Heart left ventricle (tissue), 16 donors: Measurements from ENCODE around the gene MXRA8. TPM values are rescaled to one million over a fixed set of nuclear protein-coding genes. Genes with fewer than 3 reads are reported as not detected.

Source experiments
- ATAC-seq, 4 donors: fragments of 200-7000 bp; cut with Tn5 transposase; one replicate each; pipeline ENCODE4 v1.9.1; 2020 to 2022; ENCODE audit warnings: moderate library complexity in 4 of 4, mild to moderate bottlenecking in 3 of 4, moderate number of reproducible peaks in 1 of 4
- DNase-seq, 5 donors: peaks; one replicate each; pipeline ENCODE4 v3.0.0-alpha.2; 2020
- H3K27ac ChIP-seq, 12 donors: fragments of 200-600 bp; sonication (generic) in 4 of 12; one replicate each; pipeline versions ENCODE4 v1.5.0 to v1.8.0; 2016 to 2022; ENCODE audit warnings: mild to moderate bottlenecking in 2 of 12
- H3K27me3 ChIP-seq, 9 donors: fragments of 200-600 bp; sonication (generic) in 2 of 9; one replicate each; pipeline versions ENCODE4 v1.5.1 to v1.8.0; 2016 to 2022; ENCODE audit warnings: mild to moderate bottlenecking in 3 of 9
- H3K36me3 ChIP-seq, 9 donors: fragments of 200-600 bp; sonication (generic) in 2 of 9; one replicate each; pipeline versions ENCODE4 v1.5.0 to v1.8.0; 2018 to 2022; ENCODE audit warnings: mild to moderate bottlenecking in 2 of 9
- H3K4me1 ChIP-seq, 12 donors: fragments of 200-600 bp; sonication (generic) in 4 of 12; one replicate each; pipeline versions ENCODE4 v1.5.0 to v1.8.0; 2016 to 2022; ENCODE audit warnings: mild to moderate bottlenecking in 3 of 12
- H3K4me3 ChIP-seq, 12 donors: fragments of 200-600 bp; sonication (generic) in 4 of 12; one replicate each; pipeline versions ENCODE4 v1.5.0 to v1.8.0; 2017 to 2022; ENCODE audit warnings: mild to moderate bottlenecking in 9 of 12, moderate library complexity in 4 of 12
- H3K9me3 ChIP-seq, 12 donors: fragments of 200-600 bp; sonication (generic) in 4 of 12; one replicate each; pipeline versions ENCODE4 v1.5.0 to v1.8.0; 2016 to 2022; ENCODE audit warnings: mild to moderate bottlenecking in 1 of 12
- CTCF ChIP-seq, 12 donors: fragments of 200-600 bp; sonication (generic) in 4 of 12; IDR thresholded peaks; one replicate each; pipeline versions ENCODE4 v1.5.0 to v1.8.0; 2018 to 2022; ENCODE audit warnings: antibody characterized with exemption in 12 of 12, mild to moderate bottlenecking in 5 of 12
- POLR2A ChIP-seq, 2 donors: fragments of 450-650 bp; IDR thresholded peaks; one replicate each; pipeline ENCODE4 v1.6.1; 2017; ENCODE audit warnings: antibody characterized with exemption in 2 of 2, mild to moderate bottlenecking in 2 of 2, moderate library complexity in 2 of 2
- WGBS, 4 donors: extraction: QIAGEN DNeasy Blood & Tissue Kit in 2 of 4; methylation state at CpG; one replicate each; pipeline versions ENCODE4 v1.1.5 to v1.1.7; 2013 to 2018; 5-methylcytosine and 5-hydroxymethylcytosine counted together
- intact Hi-C, 10 donors: fragments of 100-400 bp; cut with DNase I; formaldehyde crosslinking; loops; one replicate each; pipeline versions ENCODE4 v1.11.1 to v1.14.2; 2022
- polyA plus RNA-seq, 2 donors: library from polyadenylated mRNA; stranded (reverse); fragments of 200-250 nt; gene quantifications; one replicate each; pipeline ENCODE4 v1.2.3, GENCODE V29; 2013
- total RNA-seq, 9 donors: library from RNA; depleted of rRNA in 2 of 9; stranded (reverse); fragments of >200 nt in 2 of 9; fragmentation: NEBNext Ultra II Directional in 3 of 9; extraction: Animal tissue kit (Norgen Biotek cat#: 25700) in 3 of 9; gene quantifications; one replicate each; pipeline versions ENCODE4 v1.1.0 to v1.2.4, GENCODE V29; 2016 to 2023
- donor health status: ischemic (EF 13 %, LVEDD 7.1; RV severe dilation, severe dysfunction).
- donor health status: healthy with polysubstance abuse.
- donor health status: DM: no; HTN: yes; CAD: no.
- donor health status: DM: no; HTN: no; CAD: no.
- donor health status: ischemic (EF 25% LVEDD 6.9; RV normal size, moderate dysfunction).
- donor health status: ischemic (EF 25% LVEDD 5.7; RV mildly dilated, moderate dysfunction).
- donor health status: healthy.
- donor health status: DM: yes; HTN: yes; CAD: no.
- donor health status: ischemic (EF 35%, LVEDD 5.7; RV mildly dilated, moderate dysfunction).
- donor health status: nonischemic (EF 11% LVEDD 7.7; RV severe dilation, severe dysfunction).
- donor health status: DM: yes; HTN: yes; CAD: no.
- donor health status: PGD.
- donor health status: ischemic (EF 29% LVEDD 5.4; RV normal size, mild dysfunction).
- donor health status: nonischemic (EF 23%, LVEDD 6.1; RV moderate dilation, normal function).

MXRA8 gene
- total and polyA plus RNA-seq, 11 donors: 10.5 to 49.3 (median 19.5) TPM

- WGBS, 4 donors: 73 to 84% (median 79%) methylated on average over 21 to 41 of the region's 41 CpGs
- no peak for TF ChIP-seq POLR2A (IDR thresholded peaks at IDR 0.05)
- no peaks in the 10 kb centered on the region for H3K27me3 ChIP-seq
- no peak for DNase-seq
- peaks cover 0 to 31% (median 22%) of the 10 kb centered on the region in 9 donors for H3K36me3 ChIP-seq
- intact Hi-C loops: no loop called here
- no peak within 1 kb of the TSS for H3K27ac ChIP-seq
- ATAC-seq: no peak
- H3K9me3 ChIP-seq: no peaks in the 10 kb centered on the region
- no peak within 1 kb of the TSS for H3K4me3 ChIP-seq
- peaks cover 2 to 46% (median 14%) of the 10 kb centered on the region in 12 donors for H3K4me1 ChIP-seq
Observed at GRCh38 chr1:1331068-1331965, 27.0 kb downstream of the MXRA8 start, which contains the start of gene TAS1R3. TSS of gene TAS1R3 (plus strand) at chr1:1331280. CDS start at chr1:1331346, 66 bp downstream.

- intact Hi-C loops: no loop called here
- Histone ChIP-seq H3K4me3 (no peak overlapping the region), H3K4me1 (peaks cover 4 to 54% (median 22%) of the 10 kb centered on the region in 12 donors), H3K9me3 (no peaks in the 10 kb centered on the region), H3K27ac (no peak overlapping the region), H3K27me3 (no peaks in the 10 kb centered on the region), H3K36me3 (peaks cover 0 to 28% (median 22%) of the 10 kb centered on the region in 9 donors)
- WGBS, 4 donors: 63 to 79% (median 66%) methylated on average over 12 to 15 of the region's 15 CpGs
- DNase-seq (no peak), ATAC-seq (peak in 1 of 4 donors; percentile 4)
- TF ChIP-seq CTCF (IDR thresholded peaks at IDR 0.05): no peak
- no peak for TF ChIP-seq POLR2A (IDR thresholded peaks at IDR 0.05)
Observed at GRCh38 chr1:1330366-1331067, 27.8 kb downstream of the MXRA8 start.

- H3K36me3 ChIP-seq: peaks cover 0 to 28% (median 22%) of the 10 kb centered on the region in 9 donors
- no peak overlapping the region for H3K4me3 ChIP-seq
- DNase-seq (no peak), ATAC-seq (no peak)
- H3K27ac ChIP-seq: no peak overlapping the region
- H3K27me3 ChIP-seq: no peaks in the 10 kb centered on the region
- peaks cover 4 to 61% (median 27%) of the 10 kb centered on the region in 12 donors for H3K4me1 ChIP-seq
- 89 to 92% (median 90%) methylated on average over 46 to 58 of the region's 58 CpGs for WGBS, 4 donors
- TF ChIP-seq CTCF (IDR thresholded peaks at IDR 0.05) (no peak), POLR2A (IDR thresholded peaks at IDR 0.05) (peak in 1 of 2 donors; percentile 30)
- no peaks in the 10 kb centered on the region for H3K9me3 ChIP-seq
- intact Hi-C loops: no loop called here
Observed at GRCh38 chr1:1329304-1330210, 28.8 kb downstream of the MXRA8 start.

GRCh38 chr1:1328254-1328653 lies 30.1 kb downstream of the MXRA8 start:
- WGBS, 4 donors: 75 to 79% (median 78%) methylated on average over 11 to 15 of the region's 15 CpGs
- Histone ChIP-seq H3K4me3 (no peak overlapping the region), H3K36me3 (peaks cover 0 to 28% (median 22%) of the 10 kb centered on the region in 9 donors), H3K27me3 (no peaks in the 10 kb centered on the region), H3K27ac (peak overlapping the region in 1 of 12 donors; percentile 38), H3K4me1 (peaks cover 7 to 65% (median 31%) of the 10 kb centered on the region in 12 donors), H3K9me3 (no peaks in the 10 kb centered on the region)
- intact Hi-C loops: no loop called here
- no peak for ATAC-seq
- no peak for DNase-seq
- TF ChIP-seq CTCF (IDR thresholded peaks at IDR 0.05) (no peak), POLR2A (IDR thresholded peaks at IDR 0.05) (no peak)
